Osteocyte (in vitro differentiated cells): ENCODE data around the gene TNFRSF1B. TPM values are rescaled to one million over a fixed set of nuclear protein-coding genes. Genes with fewer than 3 reads are reported as not detected.

ENCODE experiments used
- DNase-seq: peaks from one replicate; pipeline ENCODE4 v3.0.0; 2021; ENCODE audit warnings: mixed read lengths; ENCODE audit not compliant: unreplicated experiment; ENCODE audit errors: extremely low spot score
- H3K27ac Mint-ChIP-seq: one replicate; pipeline ENCODE4 v1.8.0; 2021; ENCODE audit warnings: mild to moderate bottlenecking, mixed read lengths; ENCODE audit not compliant: unreplicated experiment
- H3K27me3 Mint-ChIP-seq: one replicate; pipeline ENCODE4 v1.8.0; 2021; ENCODE audit warnings: mixed read lengths; ENCODE audit not compliant: unreplicated experiment
- H3K36me3 Mint-ChIP-seq: one replicate; pipeline ENCODE4 v1.8.0; 2021; ENCODE audit warnings: mixed read lengths; ENCODE audit not compliant: unreplicated experiment
- H3K4me1 Mint-ChIP-seq: one replicate; pipeline ENCODE4 v1.8.0; 2021; ENCODE audit warnings: mixed read lengths; ENCODE audit not compliant: unreplicated experiment
- H3K4me3 Mint-ChIP-seq: one replicate; pipeline ENCODE4 v1.8.0; 2021; ENCODE audit warnings: mild to moderate bottlenecking, moderate library complexity, mixed read lengths; ENCODE audit not compliant: unreplicated experiment
- H3K9me3 Mint-ChIP-seq: one replicate; pipeline ENCODE4 v1.8.0; 2021; ENCODE audit warnings: mixed read lengths; ENCODE audit not compliant: unreplicated experiment
- CTCF ChIP-seq: fragments of 200-600 bp; sonication (generic); IDR thresholded peaks from 2 replicates; pipeline ENCODE4 v1.5.0; 2021; ENCODE audit warnings: antibody characterized with exemption, mild to moderate bottlenecking, moderate library complexity
- total RNA-seq: library from RNA; stranded (reverse); gene quantifications from 2 replicates; pipeline ENCODE4 v1.2.1, GENCODE V29; 2021

Gene TNFRSF1B
- total RNA-seq, 1 donor from 2014 or later: 7.4 TPM

DNA sequence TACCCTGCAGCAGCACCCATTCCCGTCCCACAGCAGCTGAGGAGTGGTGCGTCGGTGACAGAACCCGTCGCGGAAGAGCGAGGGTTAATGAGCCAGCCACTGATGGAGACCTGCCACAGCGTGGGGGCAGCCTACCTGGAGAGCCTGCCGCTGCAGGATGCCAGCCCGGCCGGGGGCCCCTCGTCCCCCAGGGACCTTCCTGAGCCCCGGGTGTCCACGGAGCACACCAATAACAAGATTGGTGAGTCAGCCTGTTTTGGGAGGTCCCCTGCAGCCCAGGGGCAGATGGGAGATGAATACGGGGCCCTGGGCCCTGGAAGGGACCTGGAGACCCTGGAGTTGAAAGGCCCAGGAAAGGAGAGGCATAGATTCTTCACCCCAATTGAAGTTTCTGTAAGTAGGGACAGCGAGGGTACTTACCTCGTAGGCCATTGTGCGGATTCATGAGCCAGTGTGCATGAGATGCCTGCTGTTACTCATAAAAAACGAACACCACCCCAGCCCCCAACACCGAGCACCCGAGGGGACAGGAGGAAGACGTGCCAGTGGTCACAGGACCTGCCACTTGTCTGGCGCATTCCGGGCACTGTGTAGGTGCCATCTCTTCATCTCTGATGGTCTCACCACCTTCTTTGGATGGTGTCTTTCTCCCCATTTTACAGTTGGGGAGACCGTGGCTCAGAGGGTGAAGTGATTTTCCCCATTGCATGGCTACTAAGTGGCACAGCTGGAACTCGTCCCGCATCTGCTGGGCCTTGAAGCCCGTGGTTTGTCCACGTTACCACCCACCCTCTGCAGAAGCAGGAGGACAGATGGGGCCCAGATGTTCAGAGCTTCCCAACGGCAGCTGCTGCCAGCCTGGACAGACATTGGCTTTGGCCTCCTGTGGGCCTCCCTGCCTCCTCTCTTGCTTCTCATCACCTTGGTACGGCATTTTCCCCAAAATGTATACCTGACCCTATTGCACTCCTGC is 28.3 kb upstream of the TNFRSF1B start:
- no peak for DNase-seq
- Mint-ChIP-seq H3K4me3 (no peak overlapping the region), H3K27ac (no peak overlapping the region), H3K9me3 (no peaks in the 10 kb centered on the region), H3K36me3 (no peaks in the 10 kb centered on the region), H3K27me3 (no peaks in the 10 kb centered on the region), H3K4me1 (peaks cover 41% of the 10 kb centered on the region)
- TF ChIP-seq CTCF: no peak

- no peak for TF ChIP-seq CTCF
- Mint-ChIP-seq H3K4me1 (peaks cover 39% of the 10 kb centered on the region), H3K27ac (no peak overlapping the region), H3K36me3 (no peaks in the 10 kb centered on the region), H3K9me3 (no peaks in the 10 kb centered on the region), H3K27me3 (no peaks in the 10 kb centered on the region), H3K4me3 (no peak overlapping the region)
- no peak for DNase-seq
Observed at GRCh38 chr1:12140016-12140415, 26.8 kb upstream of the TNFRSF1B start.

GRCh38 chr1:12140515-12141162 is 26.2 kb upstream of the TNFRSF1B start:
- no peak for TF ChIP-seq CTCF

DNA sequence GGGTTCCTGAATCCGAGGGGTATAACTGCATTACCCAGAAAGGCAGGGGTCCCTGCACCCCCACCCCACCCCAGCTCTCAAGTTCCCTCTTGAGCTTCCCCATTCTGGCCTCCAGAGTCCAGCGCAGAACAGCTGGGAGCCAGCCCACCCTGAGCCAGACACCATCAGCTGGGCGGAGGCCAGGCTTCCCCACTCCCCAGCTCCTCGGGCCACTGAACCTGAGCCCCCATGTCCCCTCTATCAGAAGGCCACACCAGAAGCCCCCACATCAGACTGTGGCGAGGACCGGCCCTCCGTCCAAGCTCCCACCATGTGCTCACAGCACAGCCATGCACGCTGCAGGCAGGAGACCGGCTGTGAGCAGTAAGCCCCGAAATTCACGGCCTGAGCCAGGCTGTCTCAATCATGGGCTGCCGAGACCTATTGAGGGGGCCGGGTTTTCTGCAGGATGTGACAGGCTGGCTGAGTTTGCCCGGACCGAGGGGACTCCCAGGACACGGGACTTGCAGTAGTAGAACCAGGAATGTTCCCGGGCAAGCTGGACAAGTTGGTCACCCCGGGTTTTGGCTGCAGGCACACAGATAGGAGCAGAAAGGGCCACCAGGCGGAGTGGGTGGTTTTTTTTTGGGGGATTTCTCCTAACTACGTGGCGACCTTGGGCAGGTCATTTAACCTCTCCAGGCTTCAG is 25.5 kb upstream of the TNFRSF1B start:
- Mint-ChIP-seq H3K27ac (no peak overlapping the region), H3K4me3 (no peak overlapping the region), H3K36me3 (no peaks in the 10 kb centered on the region), H3K9me3 (no peaks in the 10 kb centered on the region), H3K4me1 (peaks cover 32% of the 10 kb centered on the region), H3K27me3 (no peaks in the 10 kb centered on the region)
- TF ChIP-seq CTCF: no peak
- no peak for DNase-seq

More at GRCh38 chr1:12140515-12141162, 26.2 kb upstream of the TNFRSF1B start:
- peaks cover 37% of the 10 kb centered on the region for H3K4me1 Mint-ChIP-seq
- H3K27ac Mint-ChIP-seq: no peak overlapping the region
- H3K9me3 Mint-ChIP-seq: no peaks in the 10 kb centered on the region
- no peak for DNase-seq
- no peaks in the 10 kb centered on the region for H3K36me3 Mint-ChIP-seq
- H3K4me3 Mint-ChIP-seq: no peak overlapping the region
- H3K27me3 Mint-ChIP-seq: no peaks in the 10 kb centered on the region
